ENCODE data around the gene HMBS. TPM values are rescaled to one million over a fixed set of nuclear protein-coding genes. Genes with fewer than 3 reads are reported as not detected.

The HMBS gene
- total and polyA plus RNA-seq, 2 of the 8 experiments (the other 6 are each of a cell fraction or from before 2014, with no cell fraction given): 69.3 to 109 TPM

DNA sequence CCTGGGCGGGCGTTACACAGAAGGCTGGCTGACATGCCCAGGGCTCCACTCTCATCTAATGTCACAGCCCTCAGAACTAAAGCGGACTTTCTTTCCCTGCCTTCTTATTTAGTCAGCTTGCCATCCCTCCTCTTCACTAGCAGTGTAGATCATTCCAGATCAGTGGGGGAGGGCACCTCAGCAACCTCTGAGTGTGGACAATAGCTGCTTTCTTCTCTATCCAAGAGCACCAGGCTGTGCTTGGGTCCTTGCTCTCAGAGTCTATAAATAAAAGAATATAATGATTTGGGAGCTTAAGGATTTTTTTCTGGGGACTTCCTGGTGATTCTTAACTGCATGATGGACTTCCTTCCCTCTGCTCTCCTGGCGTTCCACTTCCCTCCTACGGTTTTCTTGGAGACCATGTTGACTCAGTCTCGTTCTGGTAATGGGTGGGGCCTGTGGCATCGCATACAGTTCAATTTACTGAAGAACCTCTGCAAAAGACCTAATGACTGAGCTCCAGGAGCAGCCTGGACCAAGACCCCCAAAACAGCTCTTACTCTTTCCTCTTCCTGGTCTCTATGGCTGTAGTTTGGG is 2.9 kb upstream of the HMBS start:
- H3K4ac ChIP-seq (replicated peaks; ENCODE audit: insufficient read length, low read depth, low read length): no peak overlapping the region
- POLR2A ChIA-PET (ENCODE audit: partially characterized antibody): interaction anchor here (0.9 to 9.2 kb wide), 6 partner anchors 8 to 77 kb away, joined by 3 to 141 read pairs (median 5); partner anchors contain the start of gene VPS11
- H3K27me3 ChIP-seq (replicated peaks in 1 of 4; ENCODE audit: control insufficient read depth in 3 of 4, extremely low read depth in 1 of 4, insufficient read depth in 3 of 4, low read length in 3 of 4): no peaks in the 10 kb centered on the region
- no peak overlapping the region for H2BK15ac ChIP-seq (ENCODE audit: low read length)
- no peaks in the 10 kb centered on the region; the same call in 1 of the 2 replicates for H3K79me1 ChIP-seq (ENCODE audit: low read depth, low read length)
- H3K4me3 ChIP-seq (ENCODE audit: extremely low read depth in 1 of 4, insufficient read depth in 2 of 4, low read depth in 3 of 4, low read length in 4 of 4): no peak overlapping the region
- no peak overlapping the region for H3K27ac ChIP-seq (ENCODE audit: low read depth, low read length)
- peaks cover 10 to 46% (median 33%) of the 10 kb centered on the region in 4 experiments for H3K36me3 ChIP-seq (ENCODE audit: control insufficient read depth in 2 of 4, insufficient read depth in 4 of 4, low read length in 3 of 4)
- no peak overlapping the region for H2BK20ac ChIP-seq (ENCODE audit: low read length)
- no peaks in the 10 kb centered on the region for H3K9me3 ChIP-seq (ENCODE audit: insufficient read depth in 2 of 2, low read depth in 1 of 2, low read length in 1 of 2)
- H3K4me2 ChIP-seq (ENCODE audit: insufficient read depth in 1 of 2, low read depth in 2 of 2, low read length in 2 of 2): no peak overlapping the region
- peaks cover 7% of the 10 kb centered on the region; the same call in 1 of the 2 replicates for H3K23me2 ChIP-seq (ENCODE audit: low read depth, low read length)
- peaks cover 3 to 12% of the 10 kb centered on the region in 2 experiments; a peak in 3 of 4 replicates for H3K79me2 ChIP-seq (ENCODE audit: control insufficient read depth in 1 of 2, insufficient read depth in 2 of 2, low read length in 2 of 2)
- H3K23ac ChIP-seq (ENCODE audit: insufficient read length): no peak overlapping the region
- WGBS, 2 experiments (ENCODE audit: extremely low coverage in 1 of 2, insufficient coverage in 1 of 2, insufficient read length in 1 of 2, insufficient replicate concordance in 2 of 2, low coverage in 1 of 2, low lambda C conversion rate in 2 of 2, missing lambda C conversion rate in 1 of 2): 89% methylated on average over 7 of the region's 7 CpGs; no CpG with 5 or more reads in 1 of the 2 experiments
- no peak overlapping the region for H2AFZ ChIP-seq (ENCODE audit: low read length)
- no peak overlapping the region for H3K18ac ChIP-seq (ENCODE audit: extremely low read depth, low read length)
- H3K4me1 ChIP-seq (replicated peaks in 1 of 4; ENCODE audit: control insufficient read depth in 3 of 4, insufficient read depth in 4 of 4, low read length in 3 of 4): peaks cover 0 to 5% (median 2%) of the 10 kb centered on the region in 4 experiments; a peak in 2 of 7 replicates
- no peak overlapping the region for H4K8ac ChIP-seq (ENCODE audit: extremely low read depth, insufficient read depth, low read length)
- H3K9ac ChIP-seq (replicated peaks in 1 of 4; ENCODE audit: extremely low read depth in 1 of 4, low read depth in 3 of 4, low read length in 3 of 4): no peak overlapping the region
- H2BK12ac ChIP-seq (ENCODE audit: low read depth, low read length): no peak overlapping the region
- H2BK5ac ChIP-seq (ENCODE audit: low read depth, low read length): no peak overlapping the region
- CTCF ChIA-PET (ENCODE audit: partially characterized antibody): interaction anchor here (0.9 to 1.5 kb wide), 2 partner anchors 12 to 115 kb away, joined by 3 to 4 read pairs; no protein-coding TSS in a partner anchor
- peaks cover 0 to 1% of the 10 kb centered on the region in 2 experiments for H4K20me1 ChIP-seq (replicated peaks in 1 of 2; ENCODE audit: control insufficient read depth in 1 of 2, insufficient read depth in 2 of 2, low read length in 2 of 2)
- no peak for DNase-seq (ENCODE audit: low read depth in 1 of 2, low spot score in 2 of 2)
- no peak overlapping the region for H4K91ac ChIP-seq (replicated peaks; ENCODE audit: insufficient read length, low read length)
- H3K14ac ChIP-seq (ENCODE audit: insufficient read length): no peak overlapping the region
- H2BK120ac ChIP-seq (replicated peaks; ENCODE audit: low read depth, low read length): no peak overlapping the region
- H2AK5ac ChIP-seq (ENCODE audit: low read depth, low read length): no peak overlapping the region
- no peak for FAIRE-seq
- H3K56ac ChIP-seq (replicated peaks; ENCODE audit: insufficient read length, low read depth, low read length): no peak overlapping the region
- H4K5ac ChIP-seq (ENCODE audit: insufficient read length, low read depth, low read length): no peak overlapping the region
- TF ChIP-seq SAP30 (IDR thresholded peaks at IDR 0.05; ENCODE audit: insufficient read depth, insufficient replicate concordance, low read length): no peak
- TF ChIP-seq CTCF (IDR thresholded peaks at IDR 0.05; ENCODE audit: control extremely low read depth in 1 of 3, insufficient read depth in 1 of 3, low read depth in 1 of 3, low read length in 3 of 3): no peak
- no peak for TF ChIP-seq RBBP5 (IDR thresholded peaks at IDR 0.05; ENCODE audit: borderline replicate concordance, low read depth, low read length)
- no peak for TF ChIP-seq TBP (IDR thresholded peaks at IDR 0.05; ENCODE audit: low read depth, low read length)
- TF ChIP-seq TAF1 (IDR thresholded peaks at IDR 0.05; ENCODE audit: low read depth, low read length): no peak
- no peak for TF ChIP-seq POU5F1 (IDR thresholded peaks at IDR 0.05; ENCODE audit: low read depth, low read length)
- no peak for TF ChIP-seq BCL11A (IDR thresholded peaks at IDR 0.05; ENCODE audit: low read depth in 2 of 2, low read length in 2 of 2)
- TF ChIP-seq JUND (IDR thresholded peaks at IDR 0.05; ENCODE audit: low read length): no peak
- no peak for TF ChIP-seq EP300 (IDR thresholded peaks at IDR 0.05; ENCODE audit: borderline replicate concordance in 1 of 2, low read depth in 2 of 2, low read length in 2 of 2)
- TF ChIP-seq CBX5 (IDR thresholded peaks at IDR 0.05; ENCODE audit: low read depth, low read length): no peak
